Caco-2 (cell line): Measurements from ENCODE around the gene SPANXD. TPM values are rescaled to one million over a fixed set of nuclear protein-coding genes. Genes with fewer than 3 reads are reported as not detected.
"Not testable (repeated sequence)": the region's sequence is repeated elsewhere in the genome, so short reads cannot be mapped to it uniquely, and the experiment has no call there.

ENCODE experiments used
- Bru-seq: library from RNA; stranded (reverse); fragments of 400-500 nt; gene quantifications from one replicate; lab custom pipeline; 2021; lab: Mats Ljungman, UMichigan
- BruChase-seq, 2 experiments: library from RNA; stranded (reverse); fragments of 400-500 nt; gene quantifications; one replicate each; lab custom pipeline; 2021; lab: Mats Ljungman, UMichigan
- BruUV-seq: library from RNA; stranded (reverse); fragments of 400-500 nt; replicated peaks from 2 replicates; lab custom pipeline; 2021; lab: Mats Ljungman, UMichigan
- CTCF ChIA-PET: fragments of 300-600 bp; sonication (Branson Sonifier 250); formaldehyde crosslinking; loops from one replicate; lab custom pipeline; 2022; ENCODE audit warnings: antibody characterized with exemption; lab: Charles Lee
- POLR2A ChIA-PET: fragments of 300-600 bp; sonication (Branson Sonifier 250); formaldehyde crosslinking; loops from one replicate; lab custom pipeline; 2022; ENCODE audit warnings: antibody characterized with exemption; lab: Charles Lee
- DNase-seq, 2 experiments: peaks; one replicate each; pipeline versions ENCODE4 v3.0.0 to v3.0.0-alpha.2; 2020 to 2022
- H3K27me3 ChIP-seq: replicated peaks from 2 replicates; pipeline ENCODE4 v1.6.0; 2011; ENCODE audit warnings: low read length; ENCODE audit not compliant: control insufficient read depth, insufficient read depth
- H3K36me3 ChIP-seq: 2 replicates; pipeline ENCODE4 v1.5.1; 2011; ENCODE audit warnings: low read length; ENCODE audit not compliant: control insufficient read depth, insufficient read depth
- H3K4me1 ChIP-seq: fragments of 250-450 bp; sonication (Bioruptor Pico); 2 replicates; pipeline ENCODE4 v1.5.1; 2020; ENCODE audit warnings: mild to moderate bottlenecking
- H3K4me3 ChIP-seq: 2 replicates; pipeline ENCODE4 v1.5.1; 2011; ENCODE audit warnings: low read depth, mild to moderate bottlenecking, control low read depth, low read length
- H3K9me3 ChIP-seq: fragments of 250-450 bp; sonication (Bioruptor Pico); 2 replicates; pipeline ENCODE4 v1.5.1; 2020; ENCODE audit warnings: mild to moderate bottlenecking, moderate library complexity
- H3K27ac Mint-ChIP-seq: one replicate; pipeline ENCODE4 v1.8.0; 2022; ENCODE audit warnings: mixed read lengths; ENCODE audit not compliant: unreplicated experiment
- H3K27me3 Mint-ChIP-seq: one replicate; pipeline ENCODE4 v1.8.0; 2022; ENCODE audit warnings: mixed read lengths; ENCODE audit not compliant: insufficient read depth, unreplicated experiment
- H3K36me3 Mint-ChIP-seq: one replicate; pipeline ENCODE4 v1.8.0; 2022; ENCODE audit warnings: mild to moderate bottlenecking, mixed read lengths; ENCODE audit not compliant: insufficient read depth, unreplicated experiment
- H3K4me1 Mint-ChIP-seq: one replicate; pipeline ENCODE4 v1.8.0; 2022; ENCODE audit warnings: low read depth, mixed read lengths; ENCODE audit not compliant: unreplicated experiment
- H3K4me3 Mint-ChIP-seq: one replicate; pipeline ENCODE4 v1.8.0; 2022; ENCODE audit warnings: mild to moderate bottlenecking, moderate library complexity, mixed read lengths; ENCODE audit not compliant: unreplicated experiment
- H3K9me3 Mint-ChIP-seq: one replicate; pipeline ENCODE4 v1.8.0; 2022; ENCODE audit warnings: mixed read lengths; ENCODE audit not compliant: unreplicated experiment
- intact Hi-C: fragments of 100-400 bp; cut with micrococcal nuclease; formaldehyde crosslinking; loops from one replicate; pipeline ENCODE4 v1.10.0; 2022; ENCODE audit not compliant: unreplicated experiment
- long read RNA-seq: library from polyadenylated mRNA; stranded (forward); transcript quantifications from one replicate; pipeline ENCODE4 v2.0.0, GENCODE V29; 2022
- total RNA-seq: library from RNA; stranded (reverse); gene quantifications from 2 replicates; pipeline ENCODE4 v1.2.3, GENCODE V29; 2022
- TF ChIP-seq, protein P1 (sequence below), 2 experiments: fragments of 200-600 bp in 1 of 2; IDR thresholded peaks; 1 replicate in 1 of 2; 2 replicates in 1 of 2; pipeline versions ENCODE4 v1.5.1 to v1.8.0; 2011 to 2022; ENCODE audit warnings: antibody characterized with exemption in 1 of 2, control low read depth in 1 of 2, inconsistent platforms in 1 of 2, low read depth in 1 of 2, low read length in 1 of 2, mild to moderate bottlenecking in 1 of 2, moderate library complexity in 1 of 2; ENCODE audit not compliant: insufficient read depth in 1 of 2, severe bottlenecking in 1 of 2, unreplicated experiment in 1 of 2

SPANXD gene, protein sequence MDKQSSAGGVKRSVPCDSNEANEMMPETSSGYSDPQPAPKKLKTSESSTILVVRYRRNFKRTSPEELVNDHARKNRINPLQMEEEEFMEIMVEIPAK
- total RNA-seq (not detected in 2 replicates), Bru-seq, nascent RNA (not detected), BruChase-seq, experiment 1, labeled RNA remaining after a 2-hour chase (not detected), BruChase-seq, experiment 2, labeled RNA remaining after a 6-hour chase (not detected)
- long read RNA-seq, result 0 reads

DNA sequence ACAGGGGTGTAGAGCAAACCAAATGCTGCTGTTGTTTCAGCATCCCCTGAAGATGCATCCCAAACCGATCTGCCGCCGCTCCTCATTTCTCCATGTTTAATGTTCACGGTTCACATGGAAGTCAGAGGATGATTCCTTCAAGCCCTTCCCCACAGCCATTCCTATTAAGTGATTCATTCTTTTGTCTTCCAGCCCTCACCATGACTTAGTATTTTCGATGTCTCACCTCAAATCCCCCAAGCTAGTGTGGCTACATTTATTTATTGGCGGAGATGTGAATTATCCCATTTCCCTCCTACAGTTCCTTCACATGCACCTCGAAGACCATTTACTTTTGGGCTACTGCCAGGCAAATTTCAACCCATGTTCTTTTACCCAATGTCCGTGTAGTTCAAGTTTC is at the start of gene SPANXD:
Gene SPANXD, minus strand, starts transcription at position 101 of the 400 bp plus-strand sequence. CDS start 334 bp downstream, outside the sequence.
- BruUV-seq, H3K36me3 ChIP-seq, H3K27me3 ChIP-seq, H3K9me3 Mint-ChIP-seq, H3K27ac Mint-ChIP-seq, H3K4me3 ChIP-seq, DNase-seq, H3K4me1 ChIP-seq, H3K27me3 Mint-ChIP-seq, H3K9me3 ChIP-seq, H3K4me1 Mint-ChIP-seq, POLR2A ChIA-PET, CTCF ChIA-PET, intact Hi-C loops, H3K36me3 Mint-ChIP-seq, H3K4me3 Mint-ChIP-seq: not testable (repeated sequence)

DNA sequence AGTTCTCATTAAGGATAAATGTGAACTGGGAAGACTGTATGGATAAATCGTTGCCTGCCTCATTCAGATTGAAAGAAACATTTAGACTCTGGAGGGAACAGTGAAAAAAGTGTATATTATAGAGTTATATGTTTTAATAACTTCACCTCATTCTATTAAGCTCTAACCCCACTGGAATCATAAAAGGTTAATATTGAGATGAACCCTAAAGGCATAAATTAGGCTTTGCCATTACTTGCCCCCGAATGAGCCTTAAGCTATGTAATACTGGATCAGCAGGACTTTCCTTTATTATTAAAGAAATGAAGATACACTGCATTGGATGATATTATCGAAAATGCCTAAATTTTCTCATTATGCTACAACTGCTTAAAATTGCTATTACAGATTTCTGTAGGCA is 44.1 kb upstream of the SPANXD start:
- POLR2A ChIA-PET, result no interaction called here
- H3K27ac Mint-ChIP-seq, result no peak overlapping the region
- no peaks in the 10 kb centered on the region for H3K4me1 ChIP-seq
- CTCF ChIA-PET, result no interaction called here
- BruUV-seq, result no TSS peak
- H3K9me3 Mint-ChIP-seq, result no peaks in the 10 kb centered on the region
- no peaks in the 10 kb centered on the region for H3K9me3 ChIP-seq
- no peaks in the 10 kb centered on the region for H3K36me3 Mint-ChIP-seq
- H3K27me3 Mint-ChIP-seq, result no peaks in the 10 kb centered on the region
- intact Hi-C loops, result no loop called here
- TF ChIP-seq, protein P1, sequence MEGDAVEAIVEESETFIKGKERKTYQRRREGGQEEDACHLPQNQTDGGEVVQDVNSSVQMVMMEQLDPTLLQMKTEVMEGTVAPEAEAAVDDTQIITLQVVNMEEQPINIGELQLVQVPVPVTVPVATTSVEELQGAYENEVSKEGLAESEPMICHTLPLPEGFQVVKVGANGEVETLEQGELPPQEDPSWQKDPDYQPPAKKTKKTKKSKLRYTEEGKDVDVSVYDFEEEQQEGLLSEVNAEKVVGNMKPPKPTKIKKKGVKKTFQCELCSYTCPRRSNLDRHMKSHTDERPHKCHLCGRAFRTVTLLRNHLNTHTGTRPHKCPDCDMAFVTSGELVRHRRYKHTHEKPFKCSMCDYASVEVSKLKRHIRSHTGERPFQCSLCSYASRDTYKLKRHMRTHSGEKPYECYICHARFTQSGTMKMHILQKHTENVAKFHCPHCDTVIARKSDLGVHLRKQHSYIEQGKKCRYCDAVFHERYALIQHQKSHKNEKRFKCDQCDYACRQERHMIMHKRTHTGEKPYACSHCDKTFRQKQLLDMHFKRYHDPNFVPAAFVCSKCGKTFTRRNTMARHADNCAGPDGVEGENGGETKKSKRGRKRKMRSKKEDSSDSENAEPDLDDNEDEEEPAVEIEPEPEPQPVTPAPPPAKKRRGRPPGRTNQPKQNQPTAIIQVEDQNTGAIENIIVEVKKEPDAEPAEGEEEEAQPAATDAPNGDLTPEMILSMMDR (IDR thresholded peaks at IDR 0.05; ENCODE audit: insufficient read depth in 1 of 2, low read depth in 1 of 2, low read length in 1 of 2, severe bottlenecking in 1 of 2, unreplicated experiment in 1 of 2), result no peak
- H3K27me3 ChIP-seq, result no peaks in the 10 kb centered on the region
- no peak for DNase-seq
- no peak overlapping the region for H3K4me3 Mint-ChIP-seq
- no peaks in the 10 kb centered on the region for H3K4me1 Mint-ChIP-seq
- H3K36me3 ChIP-seq, result no peaks in the 10 kb centered on the region
- no peak overlapping the region for H3K4me3 ChIP-seq

DNA sequence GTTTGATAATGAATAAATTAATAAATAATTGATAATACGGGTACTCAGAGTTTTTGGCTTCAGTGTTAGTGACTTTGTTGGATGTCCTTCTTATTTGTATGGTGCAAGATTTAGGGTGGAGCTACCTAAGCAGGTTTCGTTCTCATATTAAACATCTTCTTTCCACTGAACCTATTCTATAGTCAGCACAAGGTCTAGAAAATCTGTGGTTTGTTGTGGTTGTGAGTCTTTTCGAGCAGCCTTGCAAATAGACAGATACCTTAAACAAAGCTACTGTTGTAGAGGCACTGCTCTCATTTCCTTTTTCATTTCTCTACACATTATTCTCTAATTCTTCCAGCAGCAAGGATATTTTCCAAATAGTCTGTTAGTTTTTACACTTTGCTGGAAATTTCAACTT is 38.1 kb upstream of the SPANXD start:
- ChIA-PET POLR2A (no interaction called here), CTCF (no interaction called here)
- Mint-ChIP-seq H3K27me3 (no peaks in the 10 kb centered on the region), H3K4me3 (no peak overlapping the region), H3K9me3 (no peaks in the 10 kb centered on the region), H3K36me3 (no peaks in the 10 kb centered on the region), H3K4me1 (no peaks in the 10 kb centered on the region), H3K27ac (no peak overlapping the region)
- no peaks in the 10 kb centered on the region for H3K9me3 ChIP-seq
- TF ChIP-seq, protein P1 (IDR thresholded peaks at IDR 0.05; ENCODE audit: insufficient read depth in 1 of 2, low read depth in 1 of 2, low read length in 1 of 2, severe bottlenecking in 1 of 2, unreplicated experiment in 1 of 2), result no peak
- no peaks in the 10 kb centered on the region for H3K4me1 ChIP-seq
- no peaks in the 10 kb centered on the region for H3K36me3 ChIP-seq
- no peaks in the 10 kb centered on the region for H3K27me3 ChIP-seq
- no peak for DNase-seq
- intact Hi-C loops, result no loop called here
- no peak overlapping the region for H3K4me3 ChIP-seq
- BruUV-seq, result no TSS peak
